Measurements from ENCODE around the gene SLC16A3. TPM values are rescaled to one million over a fixed set of nuclear protein-coding genes. Genes with fewer than 3 reads are reported as not detected.

Gene SLC16A3
- total RNA-seq, 2 donors from 2014 or later, result 5.0 to 69.2 TPM

DNA sequence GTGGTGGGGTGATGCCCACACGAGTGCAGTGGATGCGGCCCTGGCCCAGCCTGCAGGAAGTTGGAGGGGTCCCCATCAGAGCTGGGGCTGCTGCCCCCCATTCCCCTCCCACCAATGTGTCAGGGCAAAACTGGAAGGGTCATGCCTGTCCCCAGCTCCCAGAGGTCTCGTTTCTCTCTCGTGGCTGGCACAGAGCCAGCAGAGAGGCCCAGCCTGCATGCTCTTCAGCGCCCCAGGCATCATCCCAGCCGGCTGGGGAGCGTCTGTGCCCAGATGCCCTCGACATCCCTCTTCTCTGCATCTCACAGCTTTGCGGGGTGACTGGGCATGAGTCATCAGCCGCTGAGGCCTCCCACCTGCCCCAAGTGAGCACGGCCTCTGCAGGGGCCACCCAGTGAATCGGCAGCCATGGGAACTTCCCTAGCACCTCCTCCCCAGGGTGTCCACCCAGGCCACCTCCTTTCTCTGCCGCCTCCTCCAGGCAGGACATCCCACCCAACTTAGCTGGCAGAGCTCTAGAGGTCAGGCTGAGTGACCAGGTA, 54.4 kb downstream of the SLC16A3 start:
- Histone ChIP-seq H3K36me3 (no peaks in the 10 kb centered on the region), H3K4me1 (replicated peaks) (peaks cover 6% of the 10 kb centered on the region), H3K27ac (peak overlapping the region; percentile 52 to 88), H3K9me3 (no peaks in the 10 kb centered on the region), H3K4me3 (no peak overlapping the region), H3K27me3 (replicated peaks; ENCODE audit: insufficient read depth) (no peaks in the 10 kb centered on the region)
- WGBS, result 27% methylated on average over 13 of the region's 13 CpGs
- no peak for DNase-seq (ENCODE audit: low spot score)
- intact Hi-C loops (cut with DNase I), result no loop called here
- no peak for TF ChIP-seq POLR2AphosphoS5 (IDR thresholded peaks at IDR 0.05)
- no peak for TF ChIP-seq POLR2A (IDR thresholded peaks at IDR 0.05)
- TF ChIP-seq, protein P1, sequence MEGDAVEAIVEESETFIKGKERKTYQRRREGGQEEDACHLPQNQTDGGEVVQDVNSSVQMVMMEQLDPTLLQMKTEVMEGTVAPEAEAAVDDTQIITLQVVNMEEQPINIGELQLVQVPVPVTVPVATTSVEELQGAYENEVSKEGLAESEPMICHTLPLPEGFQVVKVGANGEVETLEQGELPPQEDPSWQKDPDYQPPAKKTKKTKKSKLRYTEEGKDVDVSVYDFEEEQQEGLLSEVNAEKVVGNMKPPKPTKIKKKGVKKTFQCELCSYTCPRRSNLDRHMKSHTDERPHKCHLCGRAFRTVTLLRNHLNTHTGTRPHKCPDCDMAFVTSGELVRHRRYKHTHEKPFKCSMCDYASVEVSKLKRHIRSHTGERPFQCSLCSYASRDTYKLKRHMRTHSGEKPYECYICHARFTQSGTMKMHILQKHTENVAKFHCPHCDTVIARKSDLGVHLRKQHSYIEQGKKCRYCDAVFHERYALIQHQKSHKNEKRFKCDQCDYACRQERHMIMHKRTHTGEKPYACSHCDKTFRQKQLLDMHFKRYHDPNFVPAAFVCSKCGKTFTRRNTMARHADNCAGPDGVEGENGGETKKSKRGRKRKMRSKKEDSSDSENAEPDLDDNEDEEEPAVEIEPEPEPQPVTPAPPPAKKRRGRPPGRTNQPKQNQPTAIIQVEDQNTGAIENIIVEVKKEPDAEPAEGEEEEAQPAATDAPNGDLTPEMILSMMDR (IDR thresholded peaks at IDR 0.05), result no peak

DNA sequence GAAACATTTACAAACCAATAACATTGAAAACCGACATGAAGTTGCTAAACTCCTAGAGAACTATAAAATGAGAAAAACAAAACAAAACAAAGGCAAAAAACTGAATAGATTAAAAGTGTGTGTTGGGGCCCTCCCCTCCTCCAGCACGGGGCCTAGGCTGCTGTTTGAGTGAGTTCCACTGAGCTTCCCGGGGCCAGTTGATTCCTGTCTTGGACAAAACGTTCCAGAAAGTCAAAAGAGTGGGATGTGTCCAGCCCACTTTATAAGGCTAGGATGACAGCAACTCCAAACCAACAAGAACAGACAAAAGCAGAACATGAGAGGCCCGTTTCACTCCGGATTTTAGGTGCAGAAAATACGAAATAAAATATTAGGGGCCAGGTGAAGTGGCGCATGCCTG, 56.3 kb downstream of the SLC16A3 start:
- Histone ChIP-seq H3K4me1 (replicated peaks) (peaks cover 6% of the 10 kb centered on the region), H3K27me3 (replicated peaks; ENCODE audit: insufficient read depth) (no peaks in the 10 kb centered on the region), H3K4me3 (no peak overlapping the region), H3K36me3 (no peaks in the 10 kb centered on the region), H3K9me3 (no peaks in the 10 kb centered on the region), H3K27ac (peak overlapping the region; percentile 68 to 88)
- TF ChIP-seq POLR2A (IDR thresholded peaks at IDR 0.05), result peak; percentile 10
- TF ChIP-seq POLR2AphosphoS5 (IDR thresholded peaks at IDR 0.05), result peak; percentile 91
- TF ChIP-seq, protein P1 (IDR thresholded peaks at IDR 0.05), result no peak
- WGBS, result 15% methylated on average over 8 of the region's 8 CpGs
- intact Hi-C loops (cut with DNase I), result no loop called here
- peak; percentile 72 for DNase-seq (ENCODE audit: low spot score)

DNA sequence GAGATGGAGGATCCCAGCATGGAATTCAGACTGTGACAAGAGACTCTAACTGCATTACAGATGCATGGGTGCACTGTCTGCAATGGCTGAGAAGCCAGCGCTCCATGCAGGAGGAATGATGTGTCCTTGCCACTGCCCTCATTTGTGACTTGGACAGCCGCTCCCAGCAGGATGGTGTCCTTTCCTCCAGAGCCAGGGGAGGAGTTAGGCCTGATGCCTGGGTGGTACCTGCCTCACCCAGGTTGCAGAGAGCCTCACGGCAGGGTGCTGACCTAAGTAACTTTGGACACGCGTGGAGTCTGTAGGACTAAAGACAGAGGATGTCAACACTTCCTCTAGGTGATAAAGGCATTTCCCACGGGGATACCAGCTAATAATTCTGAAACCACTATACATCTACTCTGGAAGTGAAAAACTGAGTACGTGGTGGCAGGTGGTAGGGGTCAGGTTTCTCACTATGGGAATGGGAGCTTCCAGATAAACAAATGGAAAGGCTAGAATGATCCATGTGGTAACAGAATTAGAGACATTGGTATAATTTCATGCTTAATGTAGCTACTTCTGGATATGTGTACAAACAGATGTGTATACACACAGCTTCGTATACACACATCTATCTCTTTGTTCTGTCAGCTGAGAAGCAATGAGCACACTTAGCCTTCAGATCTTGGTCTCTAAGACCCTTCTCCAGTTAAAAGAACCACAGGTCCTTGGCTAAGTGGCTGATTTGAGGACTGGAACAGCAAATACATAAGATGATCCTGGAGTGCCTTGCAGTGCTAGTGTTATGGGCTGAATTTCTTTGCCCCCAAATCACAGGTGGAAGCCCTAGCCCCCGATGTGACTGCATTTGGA, 58.4 kb downstream of the SLC16A3 start:
- peaks cover 6% of the 10 kb centered on the region for H3K4me1 ChIP-seq (replicated peaks)
- no peak for TF ChIP-seq POLR2A (IDR thresholded peaks at IDR 0.05)
- TF ChIP-seq POLR2AphosphoS5 (IDR thresholded peaks at IDR 0.05), result no peak
- TF ChIP-seq, protein P1 (IDR thresholded peaks at IDR 0.05), result no peak
- intact Hi-C loops (cut with DNase I), result no loop called here

DNA sequence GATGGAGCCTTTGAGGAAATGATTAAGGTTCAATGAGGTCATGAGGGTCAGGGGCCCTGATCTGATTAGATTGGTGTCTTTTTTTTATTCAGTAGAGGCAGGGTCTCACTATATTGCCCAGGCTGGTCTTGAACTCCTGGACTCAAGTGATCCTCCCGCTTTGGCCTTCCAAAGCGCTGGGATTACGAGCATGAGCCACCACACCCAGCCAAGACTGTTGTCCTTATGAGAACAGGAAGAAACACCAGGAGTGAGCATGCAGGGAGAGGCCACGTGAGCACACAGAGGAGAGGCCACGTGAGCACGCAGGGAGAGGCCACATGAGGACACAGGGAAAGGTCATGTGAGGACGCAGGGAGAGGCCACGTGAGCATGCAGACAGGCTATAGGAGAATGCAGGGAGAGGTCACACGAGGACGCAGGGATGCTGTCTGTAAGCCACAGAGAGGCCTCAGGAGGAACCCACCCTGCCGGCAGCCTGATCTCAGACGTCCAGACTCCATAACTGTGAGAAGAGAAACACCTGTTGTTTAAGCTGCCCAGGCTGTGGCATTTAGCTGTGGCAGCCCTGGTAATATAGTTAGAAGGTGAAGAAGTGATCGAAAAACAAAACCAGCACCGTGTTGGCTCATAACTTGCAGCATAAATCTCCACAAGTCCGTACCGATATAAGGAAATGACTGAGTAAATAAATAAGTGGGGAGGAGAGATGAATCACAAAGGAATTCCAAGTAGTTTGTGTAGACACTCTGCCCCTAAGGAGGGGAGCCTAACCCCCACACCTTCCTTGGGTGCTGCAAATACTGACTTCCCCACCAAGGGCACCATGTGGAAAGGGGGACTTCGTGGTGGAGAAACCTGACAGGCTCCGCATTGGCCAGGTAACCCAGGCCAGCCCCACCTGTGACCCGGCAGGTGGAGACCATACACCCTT, 59.3 kb downstream of the SLC16A3 start:
- Histone ChIP-seq H3K27me3 (replicated peaks; ENCODE audit: insufficient read depth) (no peaks in the 10 kb centered on the region), H3K27ac (peak overlapping the region; percentile 65 to 88), H3K4me1 (replicated peaks) (peaks cover 4% of the 10 kb centered on the region), H3K4me3 (no peak overlapping the region), H3K9me3 (no peaks in the 10 kb centered on the region), H3K36me3 (no peaks in the 10 kb centered on the region)
- DNase-seq (ENCODE audit: low spot score), result peak; percentile 88
- TF ChIP-seq POLR2AphosphoS5 (IDR thresholded peaks at IDR 0.05), result peak; percentile 97
- TF ChIP-seq POLR2A (IDR thresholded peaks at IDR 0.05), result peak; percentile 31
- TF ChIP-seq, protein P1 (IDR thresholded peaks at IDR 0.05), result peak in 1 of 4 experiments; percentile 5
- intact Hi-C loops (cut with DNase I), result no loop called here
- WGBS, result 19% methylated on average over 19 of the region's 19 CpGs

More for the DNA sequence above, 58.4 kb downstream of the SLC16A3 start:
- H3K4me3 ChIP-seq, result no peak overlapping the region
- no peak for DNase-seq (ENCODE audit: low spot score)
- peak overlapping the region; percentile 65 to 88 for H3K27ac ChIP-seq
- no peaks in the 10 kb centered on the region for H3K27me3 ChIP-seq (replicated peaks; ENCODE audit: insufficient read depth)
- no peaks in the 10 kb centered on the region for H3K36me3 ChIP-seq
- 94% methylated on average over 9 of the region's 9 CpGs for WGBS
- no peaks in the 10 kb centered on the region for H3K9me3 ChIP-seq

Small RNAs within 50 kb of the gene (microRNA-seq; reads per million reads assigned to microRNA genes)
- 0.34 reads per million for gene MIR6787

Other genes starting within 250 kb of the SLC16A3 start
- gene CENPX, start 206.2 kb upstream of the SLC16A3 start, total RNA-seq, result 100 to 1,000 TPM in 1 of 2 donors, 10 to 100 TPM in 1; 84.9 to 263 TPM
- gene LRRC45, start 205.7 kb upstream of the SLC16A3 start, total RNA-seq, result 10 to 100 TPM; 22.2 to 24.1 TPM
- gene RAC3, start 197.4 kb upstream of the SLC16A3 start, total RNA-seq, result 10 to 100 TPM; 41.8 to 93.9 TPM
- gene DCXR, start 191.3 kb upstream of the SLC16A3 start, total RNA-seq, result 100 to 1,000 TPM; 235 to 744 TPM
- gene RFNG, start 177.2 kb upstream of the SLC16A3 start, total RNA-seq, result 10 to 100 TPM; 48.8 to 92.7 TPM
- 100 to 1,000 TPM; 163 to 182 TPM for gene GPS1, start 177.1 kb upstream of the SLC16A3 start, total RNA-seq
- 100 to 1,000 TPM in 1 of 2 donors, 10 to 100 TPM in 1; 95.9 to 119 TPM for gene DUS1L, start 163.2 kb upstream of the SLC16A3 start, total RNA-seq
- 100 to 1,000 TPM; 192 to 388 TPM for gene FASN, start 130.8 kb upstream of the SLC16A3 start, total RNA-seq
- 10 to 100 TPM; 57.6 to 62.8 TPM for gene CCDC57, start 16.2 kb upstream of the SLC16A3 start, total RNA-seq
- gene CSNK1D, start 44.7 kb downstream of the SLC16A3 start, total RNA-seq, result 100 to 1,000 TPM in 1 of 2 donors, 10 to 100 TPM in 1; 80.3 to 155 TPM
- 1 to 10 TPM in 1 of 2 donors, not detected in 1; 2.8 TPM for gene CD7, start 88.6 kb downstream of the SLC16A3 start, total RNA-seq
- 10 to 100 TPM in 1 of 2 donors, 1 to 10 TPM in 1; 9.0 to 12.5 TPM for gene SECTM1, start 104.7 kb downstream of the SLC16A3 start, total RNA-seq
- gene TEX19, start 130.2 kb downstream of the SLC16A3 start, total RNA-seq, result 10 to 100 TPM in 1 of 2 donors, not detected in 1; 10.6 TPM
- gene UTS2R, start 142.7 kb downstream of the SLC16A3 start, total RNA-seq, result not detected
- gene HEXD, start 189.3 kb downstream of the SLC16A3 start, total RNA-seq, result 100 to 1,000 TPM in 1 of 2 donors, 10 to 100 TPM in 1; 76.1 to 145 TPM
- 10 to 100 TPM; 41.0 to 65.8 TPM for gene OGFOD3, start 189.5 kb downstream of the SLC16A3 start, total RNA-seq
- 10 to 100 TPM; 74.3 to 81.8 TPM for gene CYBC1, start 221.7 kb downstream of the SLC16A3 start, total RNA-seq
- gene NARF, start 229.7 kb downstream of the SLC16A3 start, total RNA-seq, result 10 to 100 TPM; 38.4 to 68.1 TPM

Data from prostate gland (tissue), 2 donors.